Activated CD4-positive, alpha-beta T cell treated with anti-CD3 and anti-CD28 coated beads for 36 hours (primary cell): Measurements from ENCODE around the gene PRR14L. TPM values are rescaled to one million over a fixed set of nuclear protein-coding genes. Genes with fewer than 3 reads are reported as not detected.
"Not testable (repeated sequence)": the region's sequence is repeated elsewhere in the genome, so short reads cannot be mapped to it uniquely, and the experiment has no call there.

Experiments used
- ATAC-seq: fragments of 200-7000 bp; cut with Tn5 transposase; one replicate; pipeline ENCODE4 v1.10.0; 2021; ENCODE audit warnings: mild to moderate bottlenecking, moderate library complexity
- CTCF ChIA-PET: fragments of 350-600 bp; sonication (Branson Sonifier 250); formaldehyde crosslinking; loops from one replicate; lab custom pipeline; 2021; ENCODE audit warnings: antibody characterized with exemption; lab: Charles Lee
- POLR2A ChIA-PET: fragments of 350-600 bp; sonication (Branson Sonifier 250); formaldehyde crosslinking; loops from one replicate; lab custom pipeline; 2021; ENCODE audit warnings: antibody characterized with exemption, inconsistent platforms; lab: Charles Lee
- DNase-seq: peaks from one replicate; pipeline ENCODE4 v3.0.0-alpha.2; 2020
- H3K27ac Mint-ChIP-seq: one replicate; pipeline ENCODE4 v1.8.0; 2021; ENCODE audit warnings: mixed read lengths
- H3K27me3 Mint-ChIP-seq: one replicate; pipeline ENCODE4 v1.8.0; 2021; ENCODE audit warnings: mixed read lengths
- H3K36me3 Mint-ChIP-seq: one replicate; pipeline ENCODE4 v1.8.0; 2021; ENCODE audit warnings: low read depth, mixed read lengths
- H3K4me1 Mint-ChIP-seq: one replicate; pipeline ENCODE4 v1.8.0; 2021; ENCODE audit warnings: mixed read lengths
- H3K4me3 Mint-ChIP-seq: one replicate; pipeline ENCODE4 v1.8.0; 2021; ENCODE audit warnings: mild to moderate bottlenecking, moderate library complexity, mixed read lengths
- H3K9me3 Mint-ChIP-seq: one replicate; pipeline ENCODE4 v1.8.0; 2021; ENCODE audit warnings: low read depth, mixed read lengths
- intact Hi-C, 2 experiments: fragments of 100-400 bp; cut with DNase I in 1 of 2; cut with micrococcal nuclease in 1 of 2; formaldehyde crosslinking; loops; one replicate each; pipeline versions ENCODE4 v1.14.2 to v1.15.1; 2022 to 2024; cut with DNase I, micrococcal nuclease
- total RNA-seq, 2 experiments: library from RNA; stranded (reverse); gene quantifications; one replicate each; pipeline ENCODE4 v1.2.3, GENCODE V29; 2021

The PRR14L gene
- 10 to 100 TPM; 48.2 to 52.2 TPM for total RNA-seq

DNA sequence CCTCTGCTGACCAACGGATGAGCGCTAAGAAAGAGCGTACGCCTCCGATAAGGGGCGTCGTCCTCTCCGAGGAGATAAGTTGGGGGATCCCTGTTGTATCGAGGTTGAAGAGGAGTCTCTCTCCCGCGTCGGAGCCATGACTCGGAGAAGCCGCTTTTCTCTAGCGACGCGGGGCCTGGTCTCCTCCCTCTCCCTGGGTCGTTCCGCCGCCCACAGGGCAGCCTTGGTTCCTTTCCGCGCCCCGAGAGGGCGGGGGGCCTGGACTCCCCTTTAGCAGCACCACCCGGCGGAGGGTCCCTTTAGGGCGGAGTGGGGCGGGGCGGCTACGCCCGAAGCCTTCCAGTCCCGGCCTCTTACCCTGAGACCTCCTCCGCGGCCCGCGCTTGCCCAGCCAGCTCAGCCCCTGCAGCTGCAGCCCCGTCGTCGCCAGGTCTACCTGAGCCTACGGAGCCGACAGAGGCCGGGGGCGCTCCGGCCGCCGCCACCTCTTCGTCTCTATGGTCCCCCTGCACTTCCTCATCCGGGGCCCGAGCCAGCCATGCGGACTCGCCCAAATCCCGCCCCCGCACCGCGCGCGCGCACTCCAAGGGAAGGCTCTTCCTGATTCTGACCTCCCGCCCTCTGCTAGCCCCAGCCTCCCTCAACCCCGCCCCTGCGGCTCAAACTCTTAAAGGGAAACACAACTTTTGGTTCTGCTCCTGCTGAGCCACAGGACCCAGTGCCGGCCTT lies at the start of gene PRR14L:
PRR14L (minus strand) TSS at position 497 of the 729 bp plus-strand sequence. CDS start 11,272 bp downstream, outside the sequence.
- ATAC-seq (peak; percentile 71), DNase-seq (peak; percentile 100)
- ChIA-PET POLR2A (interaction anchor here (0.5 to 1.7 kb wide), 3 partner anchors 61 to 88 kb away, joined by 3 to 8 read pairs (median 4); partner anchors contain the start of gene PISD), CTCF (interaction anchor here (1.1 to 1.2 kb wide), 3 partner anchors 84 to 88 kb away, joined by 3 read pairs; partner anchors contain the start of gene PISD)
- Mint-ChIP-seq H3K27ac (peak within 1 kb of the TSS; percentile 93), H3K36me3 (peaks cover 13% of the 10 kb centered on the region), H3K4me1 (peaks cover 43% of the 10 kb centered on the region), H3K9me3 (no peaks in the 10 kb centered on the region), H3K27me3 (no peaks in the 10 kb centered on the region), H3K4me3 (peak within 1 kb of the TSS; percentile 89)
- intact Hi-C loops, result loop anchor here (1.0 to 5.0 kb wide), 11 partner anchors 73 to 1157 kb away; partner anchors contain the start of genes DRG1 (in 1 of the 2), PATZ1 (in 1 of the 2), PES1 (in 1 of the 2) and PIK3IP1 (in 1 of the 2)

DNA sequence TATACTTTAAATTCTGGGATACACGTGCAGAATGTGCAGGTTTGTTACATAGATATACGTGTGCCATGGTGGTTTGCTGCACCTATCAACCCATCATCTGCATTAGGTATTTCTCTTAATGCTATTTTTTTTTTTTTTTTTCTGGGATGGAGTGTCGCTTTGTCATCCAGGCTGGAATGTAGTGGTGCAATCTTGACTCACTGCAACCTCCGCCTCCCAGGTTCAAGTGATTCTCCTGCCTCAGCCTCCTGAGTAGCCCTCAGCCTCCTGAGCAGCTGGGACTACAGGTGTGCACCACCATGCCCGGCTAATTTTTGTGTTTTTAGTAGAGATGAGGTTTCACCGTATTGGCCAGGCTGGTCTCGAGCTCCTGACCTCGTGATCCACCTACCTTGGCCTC lies 49.4 kb upstream of the PRR14L start:
- H3K9me3 Mint-ChIP-seq, CTCF ChIA-PET, H3K27me3 Mint-ChIP-seq, H3K4me3 Mint-ChIP-seq, H3K27ac Mint-ChIP-seq, DNase-seq, POLR2A ChIA-PET, H3K4me1 Mint-ChIP-seq, ATAC-seq, intact Hi-C loops: not testable (repeated sequence)
- peaks cover 43% of the 10 kb centered on the region for H3K36me3 Mint-ChIP-seq

DNA sequence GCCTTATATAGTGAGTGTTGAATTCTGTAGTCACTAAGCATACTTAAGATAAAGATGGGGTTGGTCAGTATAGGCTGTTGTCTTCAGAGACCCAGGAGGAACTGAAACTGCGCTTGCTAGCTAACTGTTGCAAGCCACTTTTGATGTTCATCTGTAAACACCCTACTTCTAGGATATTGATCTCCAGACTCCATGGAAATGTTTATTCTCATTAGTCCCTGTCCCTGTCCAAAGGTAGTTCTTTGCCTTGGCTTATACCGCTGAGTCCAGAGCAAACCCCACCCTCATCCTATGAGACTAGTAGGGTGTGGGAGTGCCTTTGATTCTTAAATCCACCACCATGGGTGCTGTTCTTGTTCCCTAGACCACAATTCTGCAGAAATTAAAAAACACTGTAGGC lies 40.3 kb upstream of the PRR14L start:
- intact Hi-C loops, result no loop called here
- ChIA-PET POLR2A (no interaction called here), CTCF (no interaction called here)
- no peaks in the 10 kb centered on the region for H3K27me3 Mint-ChIP-seq
- DNase-seq (no peak), ATAC-seq (no peak)
- no peak overlapping the region for H3K4me3 Mint-ChIP-seq
- H3K27ac Mint-ChIP-seq, result no peak overlapping the region
- H3K36me3 Mint-ChIP-seq, result peaks cover 11% of the 10 kb centered on the region
- peaks cover 5% of the 10 kb centered on the region for H3K4me1 Mint-ChIP-seq
- no peaks in the 10 kb centered on the region for H3K9me3 Mint-ChIP-seq

DNA sequence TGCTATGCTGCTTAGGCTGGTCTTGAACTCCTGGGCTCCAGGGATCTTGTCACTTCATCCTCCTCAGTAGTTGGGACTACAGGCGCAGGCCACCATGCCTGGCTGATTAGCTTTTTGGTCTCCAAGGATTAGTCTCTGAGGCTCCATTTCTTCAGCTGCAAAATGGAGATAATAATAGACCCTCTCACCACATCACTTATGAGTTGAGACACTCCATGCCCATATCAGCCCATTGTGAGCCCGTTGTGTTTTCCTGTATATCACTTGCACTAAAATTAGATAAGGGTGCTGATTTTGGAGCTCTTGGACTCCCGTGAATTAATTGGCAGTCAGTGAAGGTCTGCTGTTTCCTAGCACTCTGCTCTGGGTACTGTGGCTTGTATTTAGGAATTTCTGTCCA lies 39.9 kb upstream of the PRR14L start:
- no peaks in the 10 kb centered on the region for H3K9me3 Mint-ChIP-seq
- peaks cover 15% of the 10 kb centered on the region for H3K36me3 Mint-ChIP-seq
- H3K27ac Mint-ChIP-seq, result no peak overlapping the region
- CTCF ChIA-PET, result no interaction called here
- POLR2A ChIA-PET, result no interaction called here
- no peak for ATAC-seq
- H3K4me1 Mint-ChIP-seq, result peaks cover 5% of the 10 kb centered on the region
- H3K27me3 Mint-ChIP-seq, result no peaks in the 10 kb centered on the region
- intact Hi-C loops, result no loop called here
- no peak overlapping the region for H3K4me3 Mint-ChIP-seq
- no peak for DNase-seq

DNA sequence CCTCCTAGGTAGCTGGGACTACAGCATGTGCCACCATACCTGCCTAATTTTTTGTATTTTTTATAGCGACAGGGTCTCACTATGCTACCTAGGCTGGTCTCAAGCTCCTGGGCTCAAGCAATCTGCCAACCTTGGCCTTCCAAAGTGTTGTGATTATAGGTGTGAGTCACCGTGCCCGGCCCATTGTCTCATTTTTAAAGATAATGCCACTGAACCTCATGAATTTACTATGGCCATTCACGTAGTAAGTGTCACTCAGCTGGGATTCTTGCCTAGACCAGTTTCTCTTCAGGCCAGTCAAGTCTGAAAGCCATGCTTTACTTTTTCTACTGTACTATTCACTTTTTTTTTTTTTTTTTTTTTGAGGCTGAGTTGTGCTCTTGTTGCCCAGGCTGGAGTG lies 26.3 kb upstream of the PRR14L start:
- Mint-ChIP-seq H3K27me3 (no peaks in the 10 kb centered on the region), H3K27ac (no peak overlapping the region), H3K9me3 (no peaks in the 10 kb centered on the region), H3K36me3 (peaks cover 33% of the 10 kb centered on the region), H3K4me3 (no peak overlapping the region), H3K4me1 (no peaks in the 10 kb centered on the region)
- intact Hi-C loops, result no loop called here
- ChIA-PET POLR2A (interaction anchor here (0.6 kb wide), 1 partner anchor 46 kb away, joined by 3 read pairs; no protein-coding TSS in a partner anchor), CTCF (interaction anchor here (0.5 to 0.7 kb wide), 2 partner anchors 18 to 108 kb away, joined by 3 read pairs; no protein-coding TSS in a partner anchor)
- no peak for DNase-seq
- no peak for ATAC-seq

DNA sequence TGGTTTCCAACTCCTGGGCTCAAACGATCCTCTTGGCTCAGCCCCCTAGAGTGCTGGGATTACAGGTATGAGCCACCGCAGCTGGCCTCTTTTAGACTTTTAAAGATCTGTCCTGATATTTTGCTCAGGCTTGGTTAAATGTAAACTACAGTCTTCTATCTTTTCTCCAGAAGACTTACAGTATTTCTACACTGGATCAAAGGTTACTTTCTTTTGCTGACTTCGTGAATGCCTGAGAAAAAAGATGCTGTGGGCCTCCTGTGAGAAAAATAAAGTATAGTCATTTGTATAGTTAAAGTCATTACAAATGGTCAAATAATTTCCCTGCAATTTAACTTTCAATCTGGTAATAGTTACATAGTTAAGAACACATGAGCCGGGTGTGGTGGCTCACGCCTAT lies 23.5 kb upstream of the PRR14L start:
- DNase-seq, result no peak
- ChIA-PET POLR2A (no interaction called here), CTCF (no interaction called here)
- Mint-ChIP-seq H3K27me3 (no peaks in the 10 kb centered on the region), H3K36me3 (peaks cover 29% of the 10 kb centered on the region), H3K4me1 (peaks cover 12% of the 10 kb centered on the region), H3K4me3 (no peak overlapping the region), H3K27ac (no peak overlapping the region), H3K9me3 (no peaks in the 10 kb centered on the region)
- intact Hi-C loops, result no loop called here
- ATAC-seq, result no peak

DNA sequence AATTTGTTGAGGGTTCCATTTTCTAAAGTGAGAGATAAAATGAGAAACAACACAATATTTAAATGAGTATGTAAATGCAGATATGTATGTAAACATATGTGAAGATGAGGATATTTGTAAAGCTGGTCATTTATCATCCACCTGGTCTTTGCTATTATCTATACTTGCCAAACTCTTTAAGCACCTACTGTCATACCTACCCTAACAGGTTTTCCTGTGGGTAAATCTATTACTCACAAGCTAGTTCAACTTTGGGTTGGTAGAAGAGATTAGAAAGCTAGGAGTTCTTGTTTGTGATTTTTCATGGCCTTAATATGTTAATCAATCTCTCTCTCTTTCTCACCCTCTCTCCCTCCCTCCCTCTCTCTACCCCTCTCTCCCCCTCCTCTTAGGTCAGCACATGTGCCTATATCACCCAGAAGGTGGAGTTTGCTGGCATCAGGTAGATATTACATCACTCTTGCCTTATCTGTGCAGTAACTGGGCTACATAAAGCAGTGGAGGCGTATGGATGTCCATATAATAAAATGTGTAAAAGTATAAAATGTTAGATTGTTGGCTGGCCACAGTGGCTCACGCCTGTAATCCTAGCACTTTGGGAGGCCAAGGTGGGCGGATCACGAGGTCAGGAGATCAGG lies 18.6 kb upstream of the PRR14L start:
- DNase-seq (no peak), ATAC-seq (peak; percentile 77)
- peaks cover 46% of the 10 kb centered on the region for H3K36me3 Mint-ChIP-seq
- peaks cover 15% of the 10 kb centered on the region for H3K4me1 Mint-ChIP-seq
- no peak overlapping the region for H3K4me3 Mint-ChIP-seq
- H3K9me3 Mint-ChIP-seq, result no peaks in the 10 kb centered on the region
- CTCF ChIA-PET, result no interaction called here
- no peak overlapping the region for H3K27ac Mint-ChIP-seq
- POLR2A ChIA-PET, result no interaction called here
- intact Hi-C loops, result no loop called here
- H3K27me3 Mint-ChIP-seq, result no peaks in the 10 kb centered on the region

DNA sequence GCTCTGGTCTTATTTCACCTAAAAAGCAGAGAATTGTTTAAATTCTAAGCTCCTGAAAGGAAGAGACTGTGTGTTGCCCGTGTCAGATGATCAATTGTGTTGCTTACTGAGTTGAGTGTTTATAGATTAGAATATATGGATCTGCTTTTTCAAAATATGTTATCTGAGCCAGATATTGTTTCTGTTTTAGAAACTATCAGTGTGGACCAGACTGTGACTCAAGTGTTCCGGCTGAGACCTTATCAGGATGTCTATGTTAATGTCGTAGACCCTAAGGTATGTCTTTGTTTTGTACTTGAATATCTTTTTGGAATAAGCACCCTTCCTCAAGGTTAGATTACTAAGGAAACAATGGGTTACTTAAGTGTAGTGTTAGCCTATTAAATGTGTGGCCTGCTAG lies 14.9 kb upstream of the PRR14L start:
- H3K9me3 Mint-ChIP-seq, result no peaks in the 10 kb centered on the region
- DNase-seq (no peak), ATAC-seq (no peak)
- intact Hi-C loops, result no loop called here
- ChIA-PET CTCF (no interaction called here), POLR2A (interaction anchor here (0.6 kb wide), 1 partner anchor 9 kb away, joined by 5 read pairs; no protein-coding TSS in a partner anchor)
- H3K4me1 Mint-ChIP-seq, result peaks cover 15% of the 10 kb centered on the region
- no peaks in the 10 kb centered on the region for H3K27me3 Mint-ChIP-seq
- no peak overlapping the region for H3K27ac Mint-ChIP-seq
- peaks cover 46% of the 10 kb centered on the region for H3K36me3 Mint-ChIP-seq
- H3K4me3 Mint-ChIP-seq, result no peak overlapping the region

DNA sequence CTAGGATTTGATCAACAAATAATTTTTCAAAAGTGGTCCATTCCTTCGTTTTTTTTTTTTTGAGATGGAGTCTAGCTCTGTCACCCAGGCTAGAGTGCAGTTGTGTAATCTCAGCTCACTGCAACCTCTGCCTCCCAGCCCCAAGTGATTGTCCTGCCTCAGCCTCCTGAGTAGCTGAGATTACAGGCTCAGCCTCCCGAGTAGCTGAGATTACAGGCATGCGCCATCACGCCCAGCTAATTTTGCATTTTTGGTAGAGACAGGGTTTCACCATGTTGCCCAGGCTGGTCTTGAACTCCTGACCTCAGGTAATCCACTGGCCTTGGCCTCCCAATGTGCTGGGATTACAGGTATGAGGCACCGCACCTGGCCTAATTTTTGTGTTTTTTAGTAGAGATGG lies 8.9 kb upstream of the PRR14L start:
- DNase-seq, ATAC-seq, H3K9me3 Mint-ChIP-seq, H3K27ac Mint-ChIP-seq, intact Hi-C loops, H3K27me3 Mint-ChIP-seq, H3K4me3 Mint-ChIP-seq: not testable (repeated sequence)
- H3K4me1 Mint-ChIP-seq, result peaks cover 15% of the 10 kb centered on the region
- ChIA-PET CTCF (interaction anchor here (0.8 kb wide), 1 partner anchor 17 kb away, joined by 3 read pairs; no protein-coding TSS in a partner anchor), POLR2A (interaction anchor here (0.6 to 0.7 kb wide), 3 partner anchors 10 to 96 kb away, joined by 3 to 9 read pairs (median 6); no protein-coding TSS in a partner anchor)
- H3K36me3 Mint-ChIP-seq, result peaks cover 24% of the 10 kb centered on the region

DNA sequence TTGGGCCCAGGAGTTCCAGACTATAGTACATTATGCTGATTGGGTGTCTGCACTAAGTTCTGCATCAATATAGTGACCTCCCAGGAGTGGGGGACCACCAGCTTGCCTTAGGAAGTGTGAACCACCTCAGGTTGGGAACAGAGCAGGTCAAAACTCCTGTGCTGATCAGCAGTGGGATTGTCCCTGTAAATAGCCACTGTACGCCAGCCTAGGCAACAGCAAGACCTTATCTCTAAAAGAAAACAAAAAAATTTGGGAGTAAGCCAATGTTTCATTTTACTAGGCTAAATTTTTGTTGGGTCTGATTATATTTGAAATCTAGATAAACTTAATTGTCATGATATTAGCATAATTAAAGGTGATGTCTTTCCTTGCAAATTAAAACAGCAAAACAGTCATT lies 7.3 kb upstream of the PRR14L start:
- no peaks in the 10 kb centered on the region for H3K27me3 Mint-ChIP-seq

DNA sequence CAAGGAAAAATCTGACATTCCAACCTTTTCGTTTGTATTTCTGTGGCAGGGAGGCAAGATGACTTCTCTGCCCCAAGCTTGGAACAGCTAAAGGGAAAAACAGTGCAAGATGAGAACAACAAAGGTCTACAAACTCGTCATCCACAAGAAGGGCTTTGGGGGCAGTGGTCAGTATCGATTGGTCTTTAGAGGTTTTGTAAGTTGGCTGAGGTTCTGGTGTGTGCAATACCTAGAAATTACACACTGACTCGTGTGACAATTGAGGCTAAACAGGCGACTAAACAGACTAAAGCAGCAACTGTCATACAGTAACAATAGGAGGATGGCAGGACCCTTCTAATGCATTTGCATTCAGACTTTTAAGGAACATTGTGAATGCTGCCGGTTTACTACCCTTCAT lies 4.9 kb upstream of the PRR14L start:
- H3K27ac Mint-ChIP-seq, result peak overlapping the region; percentile 91
- ATAC-seq (no peak), DNase-seq (no peak)
- no peaks in the 10 kb centered on the region for H3K27me3 Mint-ChIP-seq
- ChIA-PET POLR2A (interaction anchor here (1.4 kb wide), 1 partner anchor 93 kb away, joined by 4 read pairs; the partner anchor contains the start of gene PISD), CTCF (no interaction called here)
- intact Hi-C loops, result loop anchor here (2.0 to 5.0 kb wide), 7 partner anchors 74 to 1872 kb away; partner anchors contain the start of genes LIMK2 (in 1 of the 2), MTMR3 (in 1 of the 2), PATZ1 (in 1 of the 2) and PIK3IP1 (in 1 of the 2)
- H3K9me3 Mint-ChIP-seq, result no peaks in the 10 kb centered on the region
- peak overlapping the region; percentile 96 for H3K4me3 Mint-ChIP-seq
- H3K36me3 Mint-ChIP-seq, result peaks cover 15% of the 10 kb centered on the region
- H3K4me1 Mint-ChIP-seq, result peaks cover 33% of the 10 kb centered on the region

More for the DNA sequence above, 7.3 kb upstream of the PRR14L start:
- no peak for ATAC-seq
- H3K4me3 Mint-ChIP-seq, result no peak overlapping the region
- ChIA-PET POLR2A (no interaction called here), CTCF (interaction anchor here (1.0 kb wide), 1 partner anchor 32 kb away, joined by 4 read pairs; no protein-coding TSS in a partner anchor)
- H3K27ac Mint-ChIP-seq, result no peak overlapping the region
- peaks cover 23% of the 10 kb centered on the region for H3K4me1 Mint-ChIP-seq
- intact Hi-C loops, result no loop called here
- no peak for DNase-seq
- peaks cover 24% of the 10 kb centered on the region for H3K36me3 Mint-ChIP-seq
- H3K9me3 Mint-ChIP-seq, result no peaks in the 10 kb centered on the region
